ENCODE measurements around the gene PEA15.

Gene PEA15

GRCh38 chr1:160205242-160206035 is at the start of gene PEA15 (continued):
- TF ChIP-seq ZNF398 (tag by site-specific recombination; IDR thresholded peaks at IDR 0.05), result peak; percentile 12; the same call in 1 of the 2 replicates
- TF ChIP-seq ZNF433 (tag by site-specific recombination; IDR thresholded peaks at IDR 0.05; ENCODE audit: low read depth), result no peak
- 0 out of 2 replicates have a peak, but pooled peaks have one; percentile 43 for TF ChIP-seq BCL11B (tag by site-specific recombination; IDR thresholded peaks at IDR 0.05; ENCODE audit: low read depth)
- no peak for TF ChIP-seq ZNF292 (tag by site-specific recombination; IDR thresholded peaks at IDR 0.05; ENCODE audit: borderline replicate concordance, low read depth)
- TF ChIP-seq SP7 (tag by site-specific recombination; IDR thresholded peaks at IDR 0.05), result no peak
- TF ChIP-seq ZNF837 (tag by site-specific recombination; IDR thresholded peaks at IDR 0.05), result no peak
- TF ChIP-seq ZNF707 (tag by site-specific recombination; IDR thresholded peaks at IDR 0.05), result no peak
- no peak for TF ChIP-seq ZNF660 (tag by site-specific recombination; IDR thresholded peaks at IDR 0.05)
- TF ChIP-seq PBX3 (CRISPR knock-in tag; IDR thresholded peaks at IDR 0.05), result no peak
- no peak for TF ChIP-seq ZIC2 (tag by site-specific recombination; IDR thresholded peaks at IDR 0.05)
- TF ChIP-seq ZBTB6 (tag by site-specific recombination; IDR thresholded peaks at IDR 0.05), result peak; percentile 36; the same call in 1 of the 2 replicates
- no peak for TF ChIP-seq ZNF266 (tag by site-specific recombination; IDR thresholded peaks at IDR 0.05; ENCODE audit: low read depth)
- TF ChIP-seq ZNF521 (tag by site-specific recombination; IDR thresholded peaks at IDR 0.05), result no peak
- TF ChIP-seq KLF9 (tag by site-specific recombination; IDR thresholded peaks at IDR 0.05; ENCODE audit: low read depth), result no peak; the same call in 1 of the 2 replicates
- 0 out of 2 replicates have a peak, but pooled peaks have one; percentile 26 for TF ChIP-seq REST (tag by site-specific recombination; IDR thresholded peaks at IDR 0.05)
- no peak for TF ChIP-seq ZNF624 (tag by site-specific recombination; IDR thresholded peaks at IDR 0.05)
- TF ChIP-seq ZBTB20 (tag by site-specific recombination; IDR thresholded peaks at IDR 0.05), result peak; percentile 2; the same call in 1 of the 2 replicates
- no peak for TF ChIP-seq TCF7L2 (IDR thresholded peaks at IDR 0.05; ENCODE audit: borderline replicate concordance, low read depth, low read length)
- no peak for TF ChIP-seq ELK4 (IDR thresholded peaks at IDR 0.05; ENCODE audit: borderline replicate concordance, low read depth, low read length)
- TF ChIP-seq ZNF785 (tag by site-specific recombination; IDR thresholded peaks at IDR 0.05), result 0 out of 2 replicates have a peak, but pooled peaks have one; percentile 29
- TF ChIP-seq ZNF654 (tag by site-specific recombination; IDR thresholded peaks at IDR 0.05; ENCODE audit: low read depth), result no peak
- TF ChIP-seq ZBTB8A (tag by site-specific recombination; IDR thresholded peaks at IDR 0.05), result peak; percentile 51
- peak; percentile 84; the same call in 1 of the 2 replicates for TF ChIP-seq PRDM10 (tag by site-specific recombination; IDR thresholded peaks at IDR 0.05)
- no peak for TF ChIP-seq GFI1B (tag by site-specific recombination; IDR thresholded peaks at IDR 0.05)
- TF ChIP-seq FEZF1 (tag by site-specific recombination; IDR thresholded peaks at IDR 0.05), result no peak
- no peak for TF ChIP-seq ZNF366 (tag by site-specific recombination; conservative IDR thresholded peaks at IDR 0.05)
- TF ChIP-seq HOXD13 (CRISPR knock-in tag; IDR thresholded peaks at IDR 0.05; ENCODE audit: borderline replicate concordance), result no peak
